Cardiac muscle cell (in vitro differentiated cells and primary cell): ENCODE measurements around the gene CA5A. TPM values are rescaled to one million over a fixed set of nuclear protein-coding genes. Genes with fewer than 3 reads are reported as not detected.

ENCODE experiments used
- DNase-seq, 2 donors: peaks; one replicate each; pipeline versions ENCODE4 v3.0.0 to v3.0.0-alpha.2; 2010 to 2017; ENCODE audit warnings: low read depth in 1 of 2, low spot score in 1 of 2
- H3K27ac ChIP-seq: fragments of 200-600 bp; sonication (generic); 2 replicates; pipeline ENCODE4 v1.5.1; 2016
- H3K27me3 ChIP-seq: fragments of 200-600 bp; sonication (generic); 2 replicates; pipeline ENCODE4 v1.6.0; 2016; ENCODE audit warnings: control low read depth
- H3K36me3 ChIP-seq: fragments of 200-600 bp; sonication (generic); 2 replicates; pipeline ENCODE4 v1.5.1; 2016; ENCODE audit warnings: control low read depth
- H3K4me1 ChIP-seq: fragments of 200-600 bp; sonication (generic); 2 replicates; pipeline ENCODE4 v1.8.1; 2017; ENCODE audit warnings: low read depth, mild to moderate bottlenecking, mixed run types
- H3K4me3 ChIP-seq: fragments of 200-600 bp; sonication (generic); 2 replicates; pipeline ENCODE4 v1.5.1; 2016; ENCODE audit warnings: mild to moderate bottlenecking
- H3K9me3 ChIP-seq: fragments of 200-600 bp; sonication (generic); 2 replicates; pipeline ENCODE4 v1.5.1; 2017; ENCODE audit warnings: low read depth, mild to moderate bottlenecking, control low read depth
- CTCF ChIP-seq: IDR thresholded peaks from 2 replicates; pipeline ENCODE4 v1.5.1; 2012; ENCODE audit warnings: low read depth, mild to moderate bottlenecking, low read length
- polyA plus RNA-seq: library from polyadenylated mRNA; unstranded; fragments of >200 nt; fragmentation: Nextera tagmentation; extraction: Ambion mirVana; gene quantifications from 2 replicates; pipeline ENCODE4 v1.2.1, GENCODE V29; 2016
- total RNA-seq: library from RNA; depleted of rRNA; stranded (reverse); fragments of >200 nt; gene quantifications from 2 replicates; pipeline ENCODE4 v1.2.3, GENCODE V29; 2016

CA5A gene
- total and polyA plus RNA-seq, 2 experiments from 2014 or later, result not detected

DNA sequence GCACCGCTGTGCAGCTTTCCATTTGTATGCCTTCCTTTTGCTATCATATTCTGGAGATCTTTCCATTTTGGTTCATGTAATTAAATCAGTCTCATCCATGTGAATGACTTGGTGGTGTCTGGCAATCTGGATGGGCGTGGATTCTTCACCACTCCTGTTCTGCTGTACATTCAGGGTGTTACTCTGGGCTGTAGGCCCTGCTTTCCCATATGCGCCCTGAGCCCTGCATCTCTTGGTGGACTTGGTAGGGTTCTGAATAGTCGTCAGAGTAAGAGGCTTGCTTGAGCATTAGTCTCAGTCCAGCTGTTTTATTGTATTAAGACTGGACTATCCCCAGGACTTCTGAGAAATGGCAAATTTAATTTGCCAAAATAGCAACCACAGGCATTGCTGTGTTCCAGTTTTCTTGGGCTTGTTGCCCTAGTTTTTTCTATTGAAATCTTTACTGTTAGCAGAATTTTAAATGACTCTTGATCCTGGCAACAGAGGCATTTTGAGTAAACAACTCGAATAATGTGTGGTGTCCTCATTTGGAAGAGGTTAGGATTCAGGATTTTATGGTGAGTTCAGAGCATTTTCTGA is 29.8 kb upstream of the CA5A start:
- Histone ChIP-seq H3K36me3 (no peaks in the 10 kb centered on the region), H3K27ac (no peak overlapping the region), H3K9me3 (no peaks in the 10 kb centered on the region), H3K4me1 (no peaks in the 10 kb centered on the region), H3K27me3 (no peaks in the 10 kb centered on the region), H3K4me3 (no peak overlapping the region)
- no peak for TF ChIP-seq CTCF
- peak in 1 of 2 donors; percentile 67 for DNase-seq

- Histone ChIP-seq H3K27ac (no peak overlapping the region), H3K4me3 (no peak overlapping the region), H3K27me3 (no peaks in the 10 kb centered on the region), H3K4me1 (no peaks in the 10 kb centered on the region), H3K9me3 (no peaks in the 10 kb centered on the region), H3K36me3 (no peaks in the 10 kb centered on the region)
- DNase-seq, result no peak
- no peak for TF ChIP-seq CTCF
Observed at GRCh38 chr16:87965417-87965816, 29.1 kb upstream of the CA5A start.

DNA sequence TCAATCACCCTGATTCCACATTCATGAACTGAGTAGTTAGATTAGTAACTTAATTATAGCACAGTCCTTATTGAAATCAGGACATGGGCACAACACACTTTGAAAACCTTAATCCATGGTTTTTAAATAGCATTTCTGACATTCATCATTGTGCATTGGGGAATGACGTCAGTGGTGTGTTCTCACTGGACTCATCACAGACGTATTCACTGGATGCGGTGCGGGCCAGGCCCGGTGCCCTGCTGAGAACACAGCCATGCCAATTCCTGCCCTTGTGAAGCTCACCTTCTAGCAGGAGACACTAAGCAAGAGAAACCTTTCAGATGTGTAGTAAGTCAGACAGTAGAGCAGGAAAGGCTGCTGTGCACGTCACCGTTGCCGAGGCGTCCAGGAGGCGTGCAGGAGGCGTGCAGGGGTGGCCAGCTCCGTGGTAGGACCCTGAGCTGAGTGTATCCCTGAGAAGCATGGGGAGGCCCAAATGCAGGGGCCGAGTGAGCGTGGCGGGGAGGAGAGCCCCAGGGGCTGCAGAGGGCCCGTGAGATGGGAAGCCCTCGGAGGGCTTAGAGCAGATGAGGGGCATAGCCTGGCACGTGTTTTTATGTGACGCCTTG is 27.8 kb upstream of the CA5A start:
- no peaks in the 10 kb centered on the region for H3K4me1 ChIP-seq
- no peaks in the 10 kb centered on the region for H3K27me3 ChIP-seq
- no peak overlapping the region for H3K27ac ChIP-seq
- H3K36me3 ChIP-seq, result no peaks in the 10 kb centered on the region
- no peaks in the 10 kb centered on the region for H3K9me3 ChIP-seq
- DNase-seq, result no peak
- no peak for TF ChIP-seq CTCF
- no peak overlapping the region for H3K4me3 ChIP-seq

- DNase-seq, result peak in 1 of 2 donors; percentile 84
- Histone ChIP-seq H3K27ac (no peak overlapping the region), H3K4me3 (no peak overlapping the region)
Observed at GRCh38 chr16:87963400-87963799, 27.1 kb upstream of the CA5A start.

DNA sequence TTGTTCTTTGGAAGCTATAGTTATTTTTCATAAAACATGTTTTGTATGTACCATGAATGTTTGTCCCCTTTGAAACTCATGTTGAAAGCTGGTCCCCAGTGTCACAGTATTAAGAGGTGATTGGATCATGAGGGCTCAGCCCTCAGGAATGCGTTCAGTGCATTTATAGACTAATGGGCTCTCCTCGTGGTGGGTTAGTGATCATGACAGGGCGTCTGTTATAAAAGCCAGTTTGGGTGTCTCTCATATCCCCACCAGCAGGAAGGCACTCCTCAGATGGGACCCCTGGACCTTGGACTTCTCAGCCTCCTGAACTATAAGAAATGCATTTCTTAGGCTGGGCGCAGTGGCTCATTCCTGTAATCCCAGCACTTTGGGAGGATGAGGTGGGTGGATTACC is 25.3 kb upstream of the CA5A start:
- no peak for DNase-seq
- no peaks in the 10 kb centered on the region for H3K9me3 ChIP-seq
- H3K4me3 ChIP-seq, result no peak overlapping the region
- H3K36me3 ChIP-seq, result no peaks in the 10 kb centered on the region
- H3K27ac ChIP-seq, result no peak overlapping the region
- H3K4me1 ChIP-seq, result peaks cover 5% of the 10 kb centered on the region
- no peaks in the 10 kb centered on the region for H3K27me3 ChIP-seq
- no peak for TF ChIP-seq CTCF

More at GRCh38 chr16:87963400-87963799, 27.1 kb upstream of the CA5A start:
- H3K27me3 ChIP-seq, result no peaks in the 10 kb centered on the region
- H3K9me3 ChIP-seq, result no peaks in the 10 kb centered on the region
- no peaks in the 10 kb centered on the region for H3K36me3 ChIP-seq
- no peak for TF ChIP-seq CTCF
- no peaks in the 10 kb centered on the region for H3K4me1 ChIP-seq
